Lower lobe of right lung (tissue), 2 donors: Measurements from ENCODE around the gene GNG7. TPM values are rescaled to one million over a fixed set of nuclear protein-coding genes. Genes with fewer than 3 reads are reported as not detected.
"Not testable (repeated sequence)": the region's sequence is repeated elsewhere in the genome, so short reads cannot be mapped to it uniquely, and the experiment has no call there.

Source experiments
- ATAC-seq, 2 donors: fragments of 200-7000 bp; cut with Tn5 transposase; one replicate each; pipeline ENCODE4 v1.9.1; 2020 to 2022; ENCODE audit warnings: mild to moderate bottlenecking in 2 of 2, moderate library complexity in 2 of 2
- DNase-seq: peaks from one replicate; pipeline ENCODE4 v3.0.0-alpha.2; 2020
- H3K27ac ChIP-seq: fragments of 200-600 bp; one replicate; pipeline ENCODE4 v1.8.0; 2022
- H3K27me3 ChIP-seq: fragments of 200-600 bp; one replicate; pipeline ENCODE4 v1.8.0; 2022; ENCODE audit warnings: low read depth
- H3K36me3 ChIP-seq: fragments of 200-600 bp; one replicate; pipeline ENCODE4 v1.8.0; 2022; ENCODE audit warnings: mild to moderate bottlenecking
- H3K4me1 ChIP-seq: fragments of 200-600 bp; one replicate; pipeline ENCODE4 v1.8.0; 2022
- H3K4me3 ChIP-seq: fragments of 200-600 bp; one replicate; pipeline ENCODE4 v1.8.0; 2022; ENCODE audit warnings: mild to moderate bottlenecking
- H3K9me3 ChIP-seq: fragments of 200-600 bp; one replicate; pipeline ENCODE4 v1.8.0; 2022
- intact Hi-C: fragments of 100-400 bp; cut with DNase I; formaldehyde crosslinking; loops from one replicate; pipeline ENCODE4 v1.11.0; 2022
- total RNA-seq: library from RNA; stranded (reverse); fragmentation: NEBNext Ultra II Directional; extraction: Animal tissue kit (Norgen Biotek cat#: 25700); gene quantifications from one replicate; pipeline ENCODE4 v1.2.1, GENCODE V29; 2021
- TF ChIP-seq, protein P1 (sequence below): fragments of 200-600 bp; IDR thresholded peaks from one replicate; pipeline ENCODE4 v1.8.0; 2022; ENCODE audit warnings: antibody characterized with exemption, mild to moderate bottlenecking
- donor health status: DM: no; HTN: yes; CAD: no; lungs with severe emphysema.

Gene GNG7
- total RNA-seq, 1 donor from 2014 or later: 6.2 TPM

DNA sequence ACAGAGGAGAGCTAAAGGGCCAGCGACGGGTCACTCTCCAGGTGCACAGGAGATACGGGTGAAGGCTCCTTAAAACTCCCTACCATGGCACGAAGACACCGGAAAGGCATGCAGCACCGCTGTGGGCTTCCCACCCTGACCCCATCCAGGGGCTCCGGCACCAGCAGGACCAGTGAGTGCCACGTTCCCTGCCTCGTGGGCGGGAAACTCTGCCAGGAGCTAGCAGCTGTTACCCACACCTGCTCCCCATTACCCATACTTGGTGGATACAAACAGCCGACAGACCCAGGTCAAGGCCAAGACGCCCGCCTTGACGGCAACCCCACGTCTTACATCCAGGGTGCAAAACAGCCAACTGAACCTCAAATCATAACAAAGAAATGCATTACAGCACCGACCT is 56.7 kb downstream of the GNG7 start:
- Histone ChIP-seq H3K4me3 (no peak overlapping the region), H3K4me1 (no peaks in the 10 kb centered on the region), H3K9me3 (no peaks in the 10 kb centered on the region), H3K27me3 (no peaks in the 10 kb centered on the region), H3K27ac (no peak overlapping the region), H3K36me3 (no peaks in the 10 kb centered on the region)
- intact Hi-C loops: no loop called here
- DNase-seq: no peak
- TF ChIP-seq, protein P1, sequence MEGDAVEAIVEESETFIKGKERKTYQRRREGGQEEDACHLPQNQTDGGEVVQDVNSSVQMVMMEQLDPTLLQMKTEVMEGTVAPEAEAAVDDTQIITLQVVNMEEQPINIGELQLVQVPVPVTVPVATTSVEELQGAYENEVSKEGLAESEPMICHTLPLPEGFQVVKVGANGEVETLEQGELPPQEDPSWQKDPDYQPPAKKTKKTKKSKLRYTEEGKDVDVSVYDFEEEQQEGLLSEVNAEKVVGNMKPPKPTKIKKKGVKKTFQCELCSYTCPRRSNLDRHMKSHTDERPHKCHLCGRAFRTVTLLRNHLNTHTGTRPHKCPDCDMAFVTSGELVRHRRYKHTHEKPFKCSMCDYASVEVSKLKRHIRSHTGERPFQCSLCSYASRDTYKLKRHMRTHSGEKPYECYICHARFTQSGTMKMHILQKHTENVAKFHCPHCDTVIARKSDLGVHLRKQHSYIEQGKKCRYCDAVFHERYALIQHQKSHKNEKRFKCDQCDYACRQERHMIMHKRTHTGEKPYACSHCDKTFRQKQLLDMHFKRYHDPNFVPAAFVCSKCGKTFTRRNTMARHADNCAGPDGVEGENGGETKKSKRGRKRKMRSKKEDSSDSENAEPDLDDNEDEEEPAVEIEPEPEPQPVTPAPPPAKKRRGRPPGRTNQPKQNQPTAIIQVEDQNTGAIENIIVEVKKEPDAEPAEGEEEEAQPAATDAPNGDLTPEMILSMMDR: no peak
- ATAC-seq: no peak

DNA sequence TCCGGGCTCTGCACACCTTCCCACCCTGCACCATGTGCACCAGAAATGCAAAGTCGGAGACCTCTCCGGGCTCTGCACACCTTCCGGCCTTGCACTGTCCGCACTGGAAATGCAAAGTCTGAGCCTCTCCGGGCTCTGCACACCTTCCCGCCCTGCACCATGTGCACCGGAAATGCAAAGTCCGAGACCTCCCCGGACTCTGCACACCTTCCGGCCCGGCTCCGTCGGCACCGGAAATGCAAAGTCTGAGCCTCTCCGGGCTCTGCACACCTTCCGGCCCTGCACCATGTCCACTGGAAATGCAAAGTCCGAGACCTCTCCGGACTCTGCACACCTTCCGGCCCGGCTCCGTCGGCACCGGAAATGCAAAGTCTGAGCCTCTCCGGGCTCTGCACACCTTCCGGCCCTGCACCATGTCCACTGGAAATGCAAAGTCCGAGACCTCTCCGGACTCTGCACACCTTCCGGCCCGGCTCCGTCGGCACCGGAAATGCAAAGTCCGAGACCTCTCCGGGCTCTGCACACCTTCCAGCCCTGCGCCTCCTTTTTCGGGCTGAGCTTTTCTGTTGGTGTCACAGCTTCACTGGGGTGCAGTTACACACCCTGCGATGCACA is 59.3 kb downstream of the GNG7 start:
- not testable (repeated sequence) for H3K36me3 ChIP-seq

DNA sequence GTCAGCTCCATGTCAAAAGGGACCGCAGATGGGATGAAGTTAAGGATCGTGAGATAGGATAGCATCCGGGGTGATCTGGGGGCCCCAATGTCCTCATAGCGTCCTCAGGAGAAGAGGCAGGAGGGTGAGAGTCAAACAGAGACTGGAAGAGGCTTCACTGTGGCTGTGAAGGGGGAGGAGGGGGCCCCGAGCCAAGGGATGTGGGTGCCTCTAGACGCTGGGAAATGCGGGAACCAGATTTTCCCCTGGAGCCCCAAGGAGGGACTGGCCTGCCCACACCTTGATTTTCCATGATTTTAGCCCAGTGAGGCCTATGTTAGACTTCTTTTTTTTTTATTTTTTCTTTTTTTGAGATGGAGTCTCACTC is 61.2 kb downstream of the GNG7 start:
- DNase-seq (no peak), ATAC-seq (no peak)
- Histone ChIP-seq H3K4me3 (no peak overlapping the region), H3K27me3 (no peaks in the 10 kb centered on the region), H3K27ac (no peak overlapping the region), H3K9me3 (no peaks in the 10 kb centered on the region), H3K36me3 (no peaks in the 10 kb centered on the region), H3K4me1 (peaks cover 21% of the 10 kb centered on the region)
- TF ChIP-seq, protein P1: no peak
- intact Hi-C loops: no loop called here

More for the DNA sequence above, 59.3 kb downstream of the GNG7 start:
- intact Hi-C loops, DNase-seq, H3K27ac ChIP-seq, H3K4me3 ChIP-seq, H3K27me3 ChIP-seq, H3K4me1 ChIP-seq, ATAC-seq, H3K9me3 ChIP-seq: not testable (repeated sequence)

DNA sequence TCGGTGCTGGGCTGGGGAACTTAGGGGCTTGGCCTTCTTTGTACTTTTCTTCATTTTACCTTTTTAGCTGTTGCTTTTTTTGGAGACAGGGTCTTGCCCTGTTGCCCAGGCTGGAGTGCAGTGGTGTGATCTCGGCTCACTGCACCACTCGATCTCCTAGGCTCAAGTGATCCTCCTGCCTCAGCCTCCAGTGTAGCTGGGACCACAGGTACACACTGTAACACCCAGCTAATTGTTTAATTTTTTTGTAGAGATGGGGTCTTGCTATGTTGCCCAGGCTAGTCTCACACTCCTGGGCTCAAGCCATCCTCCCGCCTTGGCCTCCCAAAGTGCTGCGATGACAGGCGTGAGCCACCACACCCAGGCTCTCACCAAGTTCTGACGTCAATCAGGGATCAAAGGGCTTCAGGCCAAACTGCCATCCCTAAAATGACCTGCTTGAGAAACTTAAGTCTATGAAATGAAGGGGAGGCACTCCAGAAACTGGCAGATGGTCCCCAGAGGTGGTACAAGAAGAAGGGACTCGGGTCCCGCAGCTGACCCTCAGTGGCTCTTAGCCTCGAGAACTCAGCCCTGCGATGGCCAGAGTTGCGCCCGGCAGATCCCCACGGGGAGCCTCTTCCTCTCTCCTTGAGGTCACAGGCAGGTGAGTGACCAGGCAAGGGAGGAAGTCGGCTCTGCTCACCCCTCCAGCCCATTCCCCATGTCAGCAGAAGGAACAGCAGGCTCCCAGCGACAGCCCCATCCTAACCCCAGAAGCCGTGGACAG is 61.7 kb downstream of the GNG7 start:
- peaks cover 27% of the 10 kb centered on the region for H3K4me1 ChIP-seq
- no peak overlapping the region for H3K4me3 ChIP-seq
- no peaks in the 10 kb centered on the region for H3K9me3 ChIP-seq
- DNase-seq (no peak), ATAC-seq (no peak)
- intact Hi-C loops: no loop called here
- TF ChIP-seq, protein P1: no peak
- no peak overlapping the region for H3K27ac ChIP-seq
- no peaks in the 10 kb centered on the region for H3K36me3 ChIP-seq
- H3K27me3 ChIP-seq: no peaks in the 10 kb centered on the region

DNA sequence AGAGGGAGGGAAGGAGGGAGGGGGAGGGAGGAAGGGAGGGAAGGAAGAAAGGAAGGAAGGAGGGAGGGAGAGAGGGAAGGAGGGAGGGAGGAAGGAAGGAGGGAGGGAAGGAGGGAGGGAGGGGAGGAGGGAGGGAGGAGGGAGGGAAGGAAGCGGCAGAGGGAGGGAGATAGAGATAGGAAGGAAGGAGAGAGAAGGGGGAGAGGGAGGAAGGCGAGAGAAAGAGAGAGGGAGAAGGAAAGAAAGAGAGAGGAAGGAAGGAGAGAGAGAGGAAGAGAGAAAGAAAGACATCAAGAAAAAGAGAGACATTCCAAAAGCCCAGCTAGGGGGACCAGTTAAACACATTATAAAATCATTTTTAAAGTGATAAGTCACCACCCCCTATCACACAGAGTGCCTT is 62.5 kb downstream of the GNG7 start:
- DNase-seq: no peak
- intact Hi-C loops: no loop called here
- Histone ChIP-seq H3K4me1 (peaks cover 33% of the 10 kb centered on the region), H3K9me3 (no peaks in the 10 kb centered on the region), H3K27ac (no peak overlapping the region), H3K4me3 (no peak overlapping the region), H3K27me3 (no peaks in the 10 kb centered on the region), H3K36me3 (no peaks in the 10 kb centered on the region)
- ATAC-seq: no peak
- TF ChIP-seq, protein P1: no peak

DNA sequence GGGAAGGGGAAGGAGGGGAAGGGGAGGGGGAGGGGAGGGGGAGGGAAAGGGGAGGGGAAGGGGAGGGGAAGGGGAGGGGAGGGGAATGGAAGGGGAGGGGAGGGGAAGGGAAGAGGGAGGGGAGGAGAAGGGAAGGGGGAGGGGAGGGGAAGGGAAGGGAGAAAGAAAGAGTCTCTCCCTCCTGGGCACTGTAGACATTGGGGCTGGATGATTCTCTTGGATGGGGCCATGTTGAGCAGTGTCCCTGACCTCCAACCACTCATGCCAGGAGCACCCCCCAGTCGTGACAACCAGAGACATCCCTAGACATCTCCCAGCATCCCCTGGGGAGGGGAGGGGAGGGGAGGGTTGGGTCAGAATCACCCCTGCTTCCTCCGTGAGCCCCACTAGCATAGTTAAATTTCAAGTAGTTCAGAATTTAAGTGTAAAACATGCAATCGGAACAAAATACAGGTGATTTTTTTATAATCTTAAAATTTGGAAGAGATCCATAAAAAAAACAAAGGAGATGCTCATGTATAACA is 64.0 kb downstream of the GNG7 start:
- Histone ChIP-seq H3K9me3 (no peaks in the 10 kb centered on the region), H3K4me3 (no peak overlapping the region), H3K36me3 (no peaks in the 10 kb centered on the region), H3K4me1 (peaks cover 42% of the 10 kb centered on the region), H3K27me3 (no peaks in the 10 kb centered on the region), H3K27ac (no peak overlapping the region)
- ATAC-seq: no peak
- no peak for DNase-seq
- TF ChIP-seq, protein P1: no peak
- intact Hi-C loops: no loop called here
